Activated naive CD4-positive, alpha-beta T cell treated with anti-CD3 and anti-CD28 coated beads, Interleukin-2, amount 50 U/mL, for 72 hours (primary cell): ENCODE results near the gene TMPRSS12. TPM values are rescaled to one million over a fixed set of nuclear protein-coding genes. Genes with fewer than 3 reads are reported as not detected.
A peak's percentile ranks its signal among the peaks of the same experiment; 100 is the strongest.
"Not testable (repeated sequence)": the region's sequence is repeated elsewhere in the genome, so short reads cannot be mapped to it uniquely, and the experiment has no call there.

ENCODE experiments used
- ATAC-seq, 2 donors: fragments of 150-1000 bp; cut with Tn5 transposase; 2 replicates each; pipeline ENCODE4 v1.10.0; 2021; ENCODE audit warnings: mild to moderate bottlenecking in 2 of 2, moderate library complexity in 2 of 2
- DNase-seq, 2 donors: peaks; one replicate each; pipeline ENCODE4 v3.0.0; 2021 to 2022; ENCODE audit warnings: low spot score in 2 of 2
- H3K27ac Mint-ChIP-seq, 2 donors: one replicate each; pipeline ENCODE4 v1.8.0; 2022; ENCODE audit warnings: mild to moderate bottlenecking in 2 of 2, mixed read lengths in 2 of 2
- H3K36me3 Mint-ChIP-seq, 2 donors: one replicate each; pipeline ENCODE4 v1.8.0; 2022; ENCODE audit warnings: mixed read lengths in 2 of 2
- H3K9me3 Mint-ChIP-seq, 2 donors: one replicate each; pipeline ENCODE4 v1.8.0; 2022; ENCODE audit warnings: mixed read lengths in 2 of 2
- total RNA-seq, 2 donors: library from RNA; stranded (reverse); gene quantifications; one replicate each; pipeline ENCODE4 v1.2.3, GENCODE V29; 2022

Gene TMPRSS12
- total RNA-seq, 2 donors from 2014 or later: not detected

GRCh38 chr12:50914872-50915484, 72.3 kb downstream of the TMPRSS12 start:
- Mint-ChIP-seq H3K27ac (no peak overlapping the region), H3K36me3 (peaks cover 34 to 46% of the 10 kb centered on the region in 2 donors), H3K9me3 (peaks cover 30 to 54% of the 10 kb centered on the region in 2 donors)
- DNase-seq (no peak), ATAC-seq (no peak)

DNA sequence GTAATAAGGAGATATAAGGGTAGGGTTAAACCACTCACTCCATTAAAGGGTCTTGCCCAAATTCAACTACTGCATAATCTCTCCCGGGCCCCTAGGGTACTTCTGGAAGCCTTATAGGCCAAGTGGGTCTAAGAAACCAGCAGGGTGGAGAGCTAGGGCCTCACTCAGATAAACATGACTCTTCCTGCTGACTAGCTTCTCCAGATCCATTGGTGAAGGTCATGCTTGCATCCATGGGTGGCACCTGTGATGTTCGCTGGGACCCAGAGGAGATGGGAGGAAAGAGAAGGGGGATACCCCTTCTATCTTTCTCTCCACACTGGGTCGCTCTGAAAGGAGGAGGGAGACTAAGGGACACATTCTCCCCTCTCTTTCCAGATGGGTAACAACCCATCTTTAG, 73.6 kb downstream of the TMPRSS12 start:
- DNase-seq: no peak
- no peak for ATAC-seq
- Mint-ChIP-seq H3K9me3 (peaks cover 25 to 49% of the 10 kb centered on the region in 2 donors), H3K36me3 (peaks cover 34 to 46% of the 10 kb centered on the region in 2 donors), H3K27ac (no peak overlapping the region)

GRCh38 chr12:50918584-50919316, 76.0 kb downstream of the TMPRSS12 start:
- Mint-ChIP-seq H3K9me3 (peaks cover 13 to 34% of the 10 kb centered on the region in 2 donors), H3K27ac (peak overlapping the region; percentile 38 to 72), H3K36me3 (peaks cover 28 to 35% of the 10 kb centered on the region in 2 donors)
- peak; percentile 43 to 62 for ATAC-seq
- no peak for DNase-seq

GRCh38 chr12:50922820-50923219, 80.1 kb downstream of the TMPRSS12 start:
- Mint-ChIP-seq H3K9me3 (peaks cover under 1 to 7% of the 10 kb centered on the region in 2 donors), H3K27ac (no peak overlapping the region), H3K36me3 (peaks cover 6 to 10% of the 10 kb centered on the region in 2 donors)
- ATAC-seq (no peak), DNase-seq (no peak)

GRCh38 chr12:50923361-50924130, 80.8 kb downstream of the TMPRSS12 start:
- Mint-ChIP-seq H3K36me3 (peaks cover 0 to 2% of the 10 kb centered on the region in 2 donors), H3K9me3 (no peaks in the 10 kb centered on the region), H3K27ac (peak overlapping the region in 1 of 2 donors; percentile 79)

GRCh38 chr12:50924131-50924438, 81.4 kb downstream of the TMPRSS12 start:
- no peaks in the 10 kb centered on the region for H3K9me3 Mint-ChIP-seq
- no peaks in the 10 kb centered on the region for H3K36me3 Mint-ChIP-seq
- H3K27ac Mint-ChIP-seq: peak overlapping the region in 1 of 2 donors; percentile 79
- DNase-seq (no peak), ATAC-seq (peak in 1 of 2 donors; percentile 20)

More at GRCh38 chr12:50923361-50924130, 80.8 kb downstream of the TMPRSS12 start:
- ATAC-seq (no peak), DNase-seq (no peak)

DNA sequence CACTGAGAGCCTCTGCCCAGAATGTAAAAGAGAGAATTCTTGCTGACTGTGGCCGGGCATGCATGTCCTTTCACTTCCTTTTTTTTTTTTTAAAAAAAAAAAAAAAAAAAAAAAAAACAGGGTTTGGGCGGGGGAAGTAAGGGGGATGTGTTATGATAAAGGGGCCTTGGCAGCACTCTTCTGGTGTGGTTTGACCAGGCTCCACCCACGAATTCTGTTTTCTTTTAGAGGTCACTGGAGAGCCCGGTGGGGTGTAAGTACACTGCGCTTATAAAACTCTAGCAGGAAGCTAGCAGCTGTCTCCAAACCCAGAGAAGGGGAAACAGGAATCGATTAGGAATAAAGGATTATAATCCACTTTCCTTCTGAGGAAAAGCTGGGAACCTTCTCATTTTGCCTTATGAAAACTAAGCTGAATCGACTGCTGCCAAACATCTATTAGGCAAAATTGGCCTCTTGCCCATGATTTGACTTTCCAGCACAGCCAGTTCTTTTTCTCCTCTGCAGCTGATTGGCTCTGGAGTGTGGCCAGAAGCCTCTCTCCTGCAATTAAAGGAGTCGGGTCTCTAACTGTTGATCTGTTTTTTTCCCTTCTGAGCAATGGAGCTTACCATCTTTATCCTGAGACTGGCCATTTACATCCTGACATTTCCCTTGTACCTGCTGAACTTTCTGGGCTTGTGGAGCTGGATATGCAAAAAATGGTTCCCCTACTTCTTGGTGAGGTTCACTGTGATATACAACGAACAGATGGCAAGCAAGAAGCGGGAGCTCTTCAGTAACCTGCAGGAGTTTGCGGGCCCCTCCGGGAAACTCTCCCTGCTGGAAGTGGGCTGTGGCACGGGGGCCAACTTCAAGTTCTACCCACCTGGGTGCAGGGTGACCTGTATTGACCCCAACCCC, 82.0 kb downstream of the TMPRSS12 start:
- Mint-ChIP-seq H3K9me3 (no peaks in the 10 kb centered on the region), H3K27ac (peak overlapping the region in 1 of 2 donors; percentile 79), H3K36me3 (no peaks in the 10 kb centered on the region)
- no peak for DNase-seq
- peak; percentile 66 to 73 for ATAC-seq

GRCh38 chr12:50925342-50925651, 82.6 kb downstream of the TMPRSS12 start:
- DNase-seq: no peak
- H3K9me3 Mint-ChIP-seq: no peaks in the 10 kb centered on the region
- H3K27ac Mint-ChIP-seq: no peak overlapping the region
- no peak for ATAC-seq
- H3K36me3 Mint-ChIP-seq: no peaks in the 10 kb centered on the region

DNA sequence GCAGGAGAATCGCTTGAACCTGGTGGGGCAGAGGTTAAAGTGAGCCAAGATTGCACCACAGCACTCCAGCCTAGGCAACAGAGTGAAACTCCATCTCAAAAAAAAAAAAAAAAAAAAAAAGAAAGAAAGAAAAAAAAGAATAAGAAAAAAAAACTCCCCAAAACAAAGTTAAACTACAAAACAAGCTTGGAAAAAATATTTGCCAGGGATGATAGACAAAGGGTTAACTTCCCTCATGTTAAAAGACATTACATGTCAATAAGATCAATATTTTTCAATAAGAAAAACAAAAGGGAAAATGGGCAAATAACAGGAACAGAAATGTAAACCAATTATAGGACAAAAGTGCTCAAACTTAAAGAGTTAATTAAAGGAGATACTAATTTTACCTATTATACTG, 83.2 kb downstream of the TMPRSS12 start:
- Mint-ChIP-seq H3K27ac (no peak overlapping the region), H3K9me3 (no peaks in the 10 kb centered on the region), H3K36me3 (no peaks in the 10 kb centered on the region)
- ATAC-seq: no peak
- no peak for DNase-seq

GRCh38 chr12:50926415-50926814, 83.7 kb downstream of the TMPRSS12 start:
- Mint-ChIP-seq H3K9me3 (no peaks in the 10 kb centered on the region), H3K27ac (no peak overlapping the region), H3K36me3 (no peaks in the 10 kb centered on the region)
- DNase-seq (no peak), ATAC-seq (no peak)

DNA sequence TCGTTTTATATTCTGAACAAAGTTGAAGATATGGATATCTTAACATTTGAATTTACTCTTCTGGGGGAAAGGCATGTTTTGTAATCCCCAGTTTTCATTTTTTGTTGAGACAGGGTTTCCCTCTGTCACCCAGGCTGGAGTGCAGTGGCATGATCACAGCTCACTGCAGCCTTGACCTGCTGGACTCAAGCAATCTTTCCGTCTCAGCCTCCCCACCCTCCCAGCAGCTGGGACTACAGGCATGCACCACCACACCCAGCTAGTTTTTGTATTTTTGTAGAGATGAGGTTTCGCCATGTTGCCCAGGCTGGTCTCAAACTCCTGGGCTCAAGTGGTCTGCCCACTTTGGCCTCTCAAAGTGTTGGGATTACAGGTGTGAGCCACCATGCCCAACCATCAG, 84.2 kb downstream of the TMPRSS12 start:
- not testable (repeated sequence) for H3K27ac Mint-ChIP-seq, H3K9me3 Mint-ChIP-seq, H3K36me3 Mint-ChIP-seq, DNase-seq, ATAC-seq

- Mint-ChIP-seq H3K36me3 (no peaks in the 10 kb centered on the region), H3K9me3 (no peaks in the 10 kb centered on the region), H3K27ac (no peak overlapping the region)
- ATAC-seq (no peak), DNase-seq (no peak)
Measured at GRCh38 chr12:50927356-50927755, 84.6 kb downstream of the TMPRSS12 start.

GRCh38 chr12:50927766-50928224, 85.1 kb downstream of the TMPRSS12 start:
- ATAC-seq (no peak), DNase-seq (no peak)
- Mint-ChIP-seq H3K36me3 (no peaks in the 10 kb centered on the region), H3K9me3 (no peaks in the 10 kb centered on the region), H3K27ac (peak overlapping the region in 1 of 2 donors; percentile 39)

DNA sequence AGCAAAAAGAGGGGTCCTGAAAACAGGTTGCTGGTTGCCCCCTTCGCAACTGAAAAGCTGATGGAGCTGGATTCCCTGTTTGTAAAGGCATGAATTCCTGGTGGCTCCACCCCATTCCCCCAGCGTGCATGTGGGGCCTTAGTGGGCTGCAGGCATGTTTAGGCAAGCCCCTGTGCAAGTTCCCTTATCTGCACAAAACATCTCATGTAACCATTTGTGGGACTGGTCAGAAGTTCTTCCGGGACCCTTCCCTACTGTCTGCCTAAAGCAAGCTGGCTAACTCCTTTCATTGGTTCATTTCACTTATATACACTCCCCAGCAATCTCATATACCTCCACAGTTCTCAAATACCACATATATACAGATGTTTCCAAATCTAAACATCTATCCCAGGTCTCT, 85.7 kb downstream of the TMPRSS12 start:
- no peak for DNase-seq
- H3K36me3 Mint-ChIP-seq: no peaks in the 10 kb centered on the region
- ATAC-seq: no peak
- H3K27ac Mint-ChIP-seq: peak overlapping the region in 1 of 2 donors; percentile 39
- H3K9me3 Mint-ChIP-seq: no peaks in the 10 kb centered on the region

DNA sequence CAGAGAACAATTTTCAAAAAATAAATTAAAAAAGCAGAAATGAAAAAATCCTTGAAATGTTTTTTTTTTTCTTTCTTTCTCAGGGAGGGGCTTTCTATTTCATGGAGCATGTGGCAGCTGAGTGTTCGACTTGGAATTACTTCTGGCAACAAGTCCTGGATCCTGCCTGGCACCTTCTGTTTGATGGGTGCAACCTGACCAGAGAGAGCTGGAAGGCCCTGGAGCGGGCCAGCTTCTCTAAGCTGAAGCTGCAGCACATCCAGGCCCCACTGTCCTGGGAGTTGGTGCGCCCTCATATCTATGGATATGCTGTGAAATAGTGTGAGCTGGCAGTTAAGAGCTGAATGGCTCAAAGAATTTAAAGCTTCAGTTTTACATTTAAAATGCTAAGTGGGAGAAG, 87.1 kb downstream of the TMPRSS12 start:
- DNase-seq: no peak
- no peaks in the 10 kb centered on the region for H3K36me3 Mint-ChIP-seq
- H3K9me3 Mint-ChIP-seq: no peaks in the 10 kb centered on the region
- H3K27ac Mint-ChIP-seq: peak overlapping the region in 1 of 2 donors; percentile 22
- ATAC-seq: no peak

DNA sequence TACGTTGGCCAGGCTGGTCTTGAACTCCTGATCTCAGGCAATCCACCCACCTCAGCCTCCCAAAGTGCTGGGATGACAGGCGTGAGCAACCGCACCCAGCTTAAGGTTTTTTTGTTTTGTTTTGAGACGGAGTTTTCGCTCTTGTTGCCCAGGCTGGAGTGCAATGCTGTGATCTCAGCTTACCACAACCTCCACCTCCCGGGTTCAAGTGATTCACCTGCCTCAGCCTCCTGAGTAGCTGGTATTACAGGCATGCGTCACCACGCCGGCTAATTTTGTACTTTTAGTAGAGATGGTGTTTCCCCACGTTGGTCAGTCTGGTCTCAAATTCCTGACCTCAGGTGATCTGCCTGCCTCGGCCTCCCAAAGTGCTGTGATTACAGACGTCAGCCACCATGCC, 87.8 kb downstream of the TMPRSS12 start:
- ATAC-seq: peak in 1 of 2 donors; percentile 48
- not testable (repeated sequence) for DNase-seq, H3K9me3 Mint-ChIP-seq, H3K36me3 Mint-ChIP-seq, H3K27ac Mint-ChIP-seq
